ENCODE data around the gene NLGN3. TPM values are rescaled to one million over a fixed set of nuclear protein-coding genes. Genes with fewer than 3 reads are reported as not detected.

Gene NLGN3
- total and polyA plus RNA-seq, 5 experiments from 2014 or later: 0.06 to 3.1 (median 0.25) TPM

- POLR2A ChIA-PET: interaction anchor here (0.7 to 5.0 kb wide), 8 partner anchors 10 to 663 kb away, joined by 4 to 134 read pairs (median 10); partner anchors contain the start of genes CXorf65, FOXO4 and TAF1
- H3K36me3 Mint-ChIP-seq: peaks cover 0 to 29% (median 4%) of the 10 kb centered on the region in 3 donors
- H3K27me3 Mint-ChIP-seq: no peaks in the 10 kb centered on the region
- DNase-seq (peak; percentile 69 to 88 (median 78)), ATAC-seq (peak; percentile 94 to 96)
- H3K4me1 Mint-ChIP-seq: peaks cover 7 to 37% (median 30%) of the 10 kb centered on the region in 4 donors
- peak within 1 kb of the TSS; percentile 88 to 97 (median 94) for H3K27ac Mint-ChIP-seq
- no peaks in the 10 kb centered on the region for H3K9me3 Mint-ChIP-seq
- H3K4me3 Mint-ChIP-seq: peak within 1 kb of the TSS; percentile 82 to 94 (median 87)
Observed at GRCh38 chrX:71118032-71118984, 26.3 kb upstream of the NLGN3 start, which contains the start of gene MED12. Gene MED12, plus strand, starts transcription at chrX:71118596. Its CDS starts 159 bp downstream, at chrX:71118755.

GRCh38 chrX:71118985-71119535, 25.6 kb upstream of the NLGN3 start:
- H3K4me1 Mint-ChIP-seq: peaks cover 9 to 32% (median 25%) of the 10 kb centered on the region in 4 donors
- H3K36me3 Mint-ChIP-seq: peaks cover 0 to 35% (median 2%) of the 10 kb centered on the region in 3 donors
- H3K4me3 Mint-ChIP-seq: peak overlapping the region; percentile 82 to 94 (median 87)
- peak; percentile 20 to 36 for ATAC-seq
- H3K27ac Mint-ChIP-seq: peak overlapping the region; percentile 70 to 97 (median 92)
- no peaks in the 10 kb centered on the region for H3K9me3 Mint-ChIP-seq
- POLR2A ChIA-PET: interaction anchor here (0.6 to 5.0 kb wide), 9 partner anchors 8 to 247 kb away, joined by 4 to 134 read pairs (median 10); partner anchors contain the start of genes CXorf65, FOXO4, IL2RG and TAF1
- DNase-seq: peak in 1 of 10 donors; percentile 11
- H3K27me3 Mint-ChIP-seq: no peaks in the 10 kb centered on the region

GRCh38 chrX:71128166-71128833, 16.3 kb upstream of the NLGN3 start:
- no peak overlapping the region for H3K4me3 Mint-ChIP-seq

GRCh38 chrX:71128915-71129765, 15.5 kb upstream of the NLGN3 start:
- POLR2A ChIA-PET: interaction anchor here (1.3 to 6.4 kb wide), 5 partner anchors 11 to 31 kb away, joined by 3 to 58 read pairs (median 8); partner anchors contain the start of genes IL2RG and MED12
- peak overlapping the region in 7 of 10 donors; percentile 3 to 60 (median 38) for H3K4me3 Mint-ChIP-seq
- no peaks in the 10 kb centered on the region for H3K27me3 Mint-ChIP-seq
- peak; percentile 94 to 95 for ATAC-seq
- peak overlapping the region; percentile 70 to 93 (median 84) for H3K27ac Mint-ChIP-seq
- H3K36me3 Mint-ChIP-seq: peaks cover 0 to 80% (median 0%) of the 10 kb centered on the region in 3 donors
- peak; percentile 61 to 86 (median 74) for DNase-seq
- H3K9me3 Mint-ChIP-seq: peaks cover 0 to 1% (median 0%) of the 10 kb centered on the region in 9 donors
- peaks cover 16 to 26% (median 20%) of the 10 kb centered on the region in 4 donors for H3K4me1 Mint-ChIP-seq

More at GRCh38 chrX:71128166-71128833, 16.3 kb upstream of the NLGN3 start:
- ATAC-seq (no peak), DNase-seq (no peak)
- H3K27ac Mint-ChIP-seq: peak overlapping the region in 8 of 10 donors; percentile 5 to 88 (median 80)
- H3K4me1 Mint-ChIP-seq: peaks cover 18 to 26% (median 20%) of the 10 kb centered on the region in 4 donors
- peaks cover 0 to 1% (median 0%) of the 10 kb centered on the region in 9 donors for H3K9me3 Mint-ChIP-seq
- POLR2A ChIA-PET: interaction anchor here (1.3 to 6.4 kb wide), 5 partner anchors 10 to 30 kb away, joined by 3 to 58 read pairs (median 8); partner anchors contain the start of genes IL2RG and MED12
- no peaks in the 10 kb centered on the region for H3K27me3 Mint-ChIP-seq
- H3K36me3 Mint-ChIP-seq: peaks cover 0 to 82% (median 0%) of the 10 kb centered on the region in 3 donors

- Mint-ChIP-seq H3K4me3 (no peak overlapping the region), H3K9me3 (peaks cover 0 to 1% (median 0%) of the 10 kb centered on the region in 9 donors), H3K36me3 (peaks cover 0 to 82% (median 0%) of the 10 kb centered on the region in 3 donors), H3K4me1 (peaks cover 15 to 19% (median 19%) of the 10 kb centered on the region in 4 donors), H3K27me3 (no peaks in the 10 kb centered on the region), H3K27ac (peak overlapping the region in 3 of 10 donors; percentile 40 to 49 (median 42))
- no peak for ATAC-seq
- no peak for DNase-seq
- POLR2A ChIA-PET: interaction anchor here (0.7 to 6.4 kb wide), 4 partner anchors 18 to 49 kb away, joined by 3 to 58 read pairs (median 4); no protein-coding TSS in a partner anchor
Observed at GRCh38 chrX:71131510-71131909, 13.1 kb upstream of the NLGN3 start.

DNA sequence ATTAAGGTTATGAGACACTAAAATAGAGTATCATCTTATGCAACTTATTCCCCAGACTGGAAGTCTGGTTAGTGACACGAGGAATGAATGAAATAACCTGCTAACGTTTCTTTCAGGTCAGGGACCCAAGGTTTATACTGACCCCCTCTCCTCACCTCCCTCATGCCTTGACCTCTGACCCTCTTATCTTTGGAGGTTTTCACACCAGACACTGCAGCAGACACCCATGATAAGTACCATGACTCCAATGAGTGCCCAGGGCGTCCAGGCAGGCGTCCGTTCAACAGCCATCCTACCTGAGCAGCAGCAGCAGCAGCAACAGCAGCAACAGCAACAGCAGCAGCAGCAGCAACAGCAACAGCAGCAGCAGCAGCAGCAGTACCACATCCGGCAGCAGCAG, 4.2 kb upstream of the NLGN3 start:
- DNase-seq: peak in 1 of 10 donors; percentile 8
- H3K9me3 Mint-ChIP-seq: no peaks in the 10 kb centered on the region
- POLR2A ChIA-PET: interaction anchor here (0.7 to 1.1 kb wide), 2 partner anchors 38 to 220 kb away, joined by 3 to 4 read pairs; no protein-coding TSS in a partner anchor
- peaks cover 0 to 63% (median 2%) of the 10 kb centered on the region in 3 donors for H3K36me3 Mint-ChIP-seq
- peak overlapping the region in 8 of 10 donors; percentile 63 to 94 (median 83) for H3K27ac Mint-ChIP-seq
- peak overlapping the region in 7 of 10 donors; percentile 15 to 50 (median 42) for H3K4me3 Mint-ChIP-seq
- peaks cover 11 to 22% (median 17%) of the 10 kb centered on the region in 4 donors for H3K4me1 Mint-ChIP-seq
- H3K27me3 Mint-ChIP-seq: no peaks in the 10 kb centered on the region
- ATAC-seq: peak in 1 of 2 donors; percentile 25

- Mint-ChIP-seq H3K36me3 (peaks cover 0 to 36% (median 2%) of the 10 kb centered on the region in 3 donors), H3K4me3 (no peak overlapping the region), H3K27ac (peak overlapping the region in 4 of 10 donors; percentile 41 to 86 (median 46)), H3K9me3 (no peaks in the 10 kb centered on the region), H3K27me3 (no peaks in the 10 kb centered on the region), H3K4me1 (peaks cover 13 to 32% (median 22%) of the 10 kb centered on the region in 4 donors)
- POLR2A ChIA-PET: interaction anchor here (0.9 kb wide), 1 partner anchor 39 kb away, joined by 3 read pairs; no protein-coding TSS in a partner anchor
- ATAC-seq: no peak
- no peak for DNase-seq
Observed at GRCh38 chrX:71143508-71143907, 1.1 kb upstream of the NLGN3 start.

GRCh38 chrX:71147496-71148277, 3.0 kb downstream of the NLGN3 start:
- POLR2A ChIA-PET: no interaction called here

GRCh38 chrX:71148278-71148663, 3.6 kb downstream of the NLGN3 start:
- H3K9me3 Mint-ChIP-seq: no peaks in the 10 kb centered on the region
- no peaks in the 10 kb centered on the region for H3K27me3 Mint-ChIP-seq
- no peak overlapping the region for H3K27ac Mint-ChIP-seq
- DNase-seq (no peak), ATAC-seq (no peak)
- H3K4me1 Mint-ChIP-seq: peaks cover 7 to 17% (median 12%) of the 10 kb centered on the region in 4 donors
- peaks cover 0 to 2% (median 0%) of the 10 kb centered on the region in 3 donors for H3K36me3 Mint-ChIP-seq
- no peak overlapping the region for H3K4me3 Mint-ChIP-seq
- POLR2A ChIA-PET: interaction anchor here (1.3 kb wide), 1 partner anchor 34 kb away, joined by 3 read pairs; no protein-coding TSS in a partner anchor

More at GRCh38 chrX:71147496-71148277, 3.0 kb downstream of the NLGN3 start:
- DNase-seq: no peak
- Mint-ChIP-seq H3K27ac (no peak overlapping the region), H3K4me1 (peaks cover 7 to 17% (median 12%) of the 10 kb centered on the region in 4 donors), H3K4me3 (no peak overlapping the region), H3K9me3 (no peaks in the 10 kb centered on the region), H3K27me3 (no peaks in the 10 kb centered on the region), H3K36me3 (peaks cover 0 to 6% (median 0%) of the 10 kb centered on the region in 3 donors)
- no peak for ATAC-seq

DNA sequence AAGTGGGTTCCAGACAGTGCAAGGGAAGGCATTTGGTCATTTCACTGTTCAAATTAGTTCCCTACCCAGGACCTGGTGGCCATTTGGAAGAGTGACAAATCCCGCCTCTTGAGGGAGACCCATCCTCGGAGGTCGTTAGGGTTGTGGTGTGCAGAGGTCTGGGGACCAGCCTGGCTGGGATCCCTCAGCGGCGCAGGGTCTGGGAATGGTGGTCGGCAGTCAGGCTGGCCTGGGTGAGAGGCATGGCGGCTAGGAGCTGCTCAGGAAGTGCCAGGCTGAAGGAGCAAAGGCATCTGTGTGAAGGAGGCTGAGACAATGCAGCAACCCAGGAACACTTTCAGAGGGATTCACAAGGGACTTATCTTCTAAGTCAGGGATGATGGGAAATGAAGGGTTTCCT, 6.7 kb downstream of the NLGN3 start:
- Mint-ChIP-seq H3K4me1 (peaks cover 3 to 8% (median 4%) of the 10 kb centered on the region in 4 donors), H3K9me3 (no peaks in the 10 kb centered on the region), H3K27ac (peak overlapping the region in 1 of 10 donors; percentile 37), H3K4me3 (no peak overlapping the region), H3K27me3 (no peaks in the 10 kb centered on the region), H3K36me3 (peaks cover 0 to 4% (median 0%) of the 10 kb centered on the region in 3 donors)
- DNase-seq (no peak), ATAC-seq (no peak)
- POLR2A ChIA-PET: no interaction called here

Measured in naive thymus-derived CD8-positive, alpha-beta T cell (primary cell).